Fibroblast of peridontal ligament (primary cell): ENCODE measurements around the gene AIG1.
"Not testable (repeated sequence)": the region's sequence is repeated elsewhere in the genome, so short reads cannot be mapped to it uniquely, and the experiment has no call there.

Experiments
- DNase-seq: peaks from one replicate; pipeline ENCODE4 v3.0.0-alpha.2; 2010; ENCODE audit errors: extremely low read depth

AIG1 gene

GRCh38 chr6:143325379-143326140 is 264.9 kb downstream of the AIG1 start:
- DNase-seq: peak; percentile 40

GRCh38 chr6:143328876-143329275 is 268.2 kb downstream of the AIG1 start:
- DNase-seq: no peak

GRCh38 chr6:143329323-143329722 is 268.6 kb downstream of the AIG1 start:
- no peak for DNase-seq

- DNase-seq: no peak
Observed at GRCh38 chr6:143331362-143331761, 270.7 kb downstream of the AIG1 start.

- peak; percentile 54 for DNase-seq
Observed at GRCh38 chr6:143332153-143332845, 271.6 kb downstream of the AIG1 start.

- no peak for DNase-seq
Observed at GRCh38 chr6:143333081-143333480, 272.4 kb downstream of the AIG1 start.

GRCh38 chr6:143333749-143334520 is 273.2 kb downstream of the AIG1 start:
- DNase-seq: no peak

- peak; percentile 11 for DNase-seq
Observed at GRCh38 chr6:143335865-143336264, 275.2 kb downstream of the AIG1 start.

GRCh38 chr6:143336446-143337152 is 275.9 kb downstream of the AIG1 start:
- DNase-seq: peak; percentile 81

GRCh38 chr6:143337201-143337949 is 276.7 kb downstream of the AIG1 start:
- no peak for DNase-seq

- no peak for DNase-seq
Observed at GRCh38 chr6:143339223-143339622, 278.5 kb downstream of the AIG1 start.

- not testable (repeated sequence) for DNase-seq
Observed at GRCh38 chr6:143345477-143345876, 284.8 kb downstream of the AIG1 start.

GRCh38 chr6:143346004-143346403 is 285.3 kb downstream of the AIG1 start:
- DNase-seq: peak; percentile 32

- DNase-seq: peak; percentile 80
Observed at GRCh38 chr6:143348531-143348930, 287.8 kb downstream of the AIG1 start.

- DNase-seq: no peak
Observed at GRCh38 chr6:143349530-143349929, 288.8 kb downstream of the AIG1 start.

GRCh38 chr6:143356101-143356880 is 295.6 kb downstream of the AIG1 start:
- no peak for DNase-seq

- DNase-seq: no peak
Observed at GRCh38 chr6:143357152-143357551, 296.5 kb downstream of the AIG1 start.

- peak; percentile 60 for DNase-seq
Observed at GRCh38 chr6:143357561-143358255, 297.0 kb downstream of the AIG1 start.

GRCh38 chr6:143361536-143362191 is 301.0 kb downstream of the AIG1 start:
- no peak for DNase-seq
